C4-2B (cell line): Measurements from ENCODE around the gene NARF.

Experiments used
- H3K27ac ChIP-seq: fragments of 450-650 bp; 2 replicates; pipeline ENCODE4 v1.5.1; 2017
- CTCF ChIP-seq: fragments of 450-650 bp; conservative IDR thresholded peaks from 2 replicates; pipeline ENCODE4 v1.5.1; 2017; ENCODE audit warnings: mild to moderate bottlenecking
- ZFX ChIP-seq: fragments of 450-650 bp; IDR thresholded peaks from 2 replicates; pipeline ENCODE4 v1.6.1; 2017

NARF gene

GRCh38 chr17:82461827-82462524, 3.4 kb downstream of the NARF start:
- TF ChIP-seq CTCF, result no peak
- TF ChIP-seq ZFX, result no peak
- H3K27ac ChIP-seq, result no peak overlapping the region

- TF ChIP-seq ZFX (no peak), CTCF (no peak)
- H3K27ac ChIP-seq, result no peak overlapping the region
Observed at GRCh38 chr17:82463391-82463790, 4.8 kb downstream of the NARF start.

GRCh38 chr17:82463925-82464566, 5.5 kb downstream of the NARF start:
- H3K27ac ChIP-seq, result no peak overlapping the region
- TF ChIP-seq CTCF, result no peak
- no peak for TF ChIP-seq ZFX

GRCh38 chr17:82464567-82464929, 6.0 kb downstream of the NARF start:
- TF ChIP-seq ZFX (no peak), CTCF (no peak)
- no peak overlapping the region for H3K27ac ChIP-seq

GRCh38 chr17:82465023-82465603, 6.6 kb downstream of the NARF start:
- H3K27ac ChIP-seq, result no peak overlapping the region
- TF ChIP-seq ZFX (no peak), CTCF (no peak)

- H3K27ac ChIP-seq, result no peak overlapping the region
- no peak for TF ChIP-seq CTCF
- no peak for TF ChIP-seq ZFX
Observed at GRCh38 chr17:82468692-82469091, 10.2 kb downstream of the NARF start.

- TF ChIP-seq CTCF (no peak), ZFX (no peak)
- no peak overlapping the region for H3K27ac ChIP-seq
Observed at GRCh38 chr17:82470065-82470464, 11.5 kb downstream of the NARF start.
